PC-3 (cell line): ENCODE measurements around the gene SLC38A3. TPM values are rescaled to one million over a fixed set of nuclear protein-coding genes. Genes with fewer than 3 reads are reported as not detected.

Source experiments
- ATAC-seq: fragments of 200-7000 bp; cut with Tn5 transposase; 2 replicates; pipeline ENCODE4 v1.9.1; 2020; ENCODE audit warnings: mild to moderate bottlenecking, moderate library complexity
- BruUV-seq: library from RNA; stranded (reverse); fragments of 400-500 nt; replicated peaks from 2 replicates; lab custom pipeline; 2021; lab: Mats Ljungman, UMichigan
- CTCF ChIA-PET: fragments of 300-600 bp; sonication (Branson Sonifier 250); formaldehyde crosslinking; loops from one replicate; lab custom pipeline; 2022; ENCODE audit warnings: antibody characterized with exemption; lab: Charles Lee
- POLR2A ChIA-PET: fragments of 300-600 bp; sonication (Branson Sonifier 250); formaldehyde crosslinking; loops from one replicate; lab custom pipeline; 2022; ENCODE audit warnings: antibody characterized with exemption; ENCODE audit not compliant: unreplicated experiment; lab: Charles Lee
- DNase-seq: peaks from one replicate; pipeline ENCODE4 v3.0.0-alpha.2; 2015
- H2AFZ ChIP-seq: fragments of 300-600 bp; sonication (generic); 2 replicates; pipeline ENCODE4 v1.6.0; 2016; ENCODE audit warnings: antibody characterized with exemption, low read length
- H3F3A ChIP-seq: fragments of 300-600 bp; sonication (generic); one replicate; pipeline ENCODE4 v1.6.0; 2017; ENCODE audit warnings: antibody characterized with exemption, low read length, control low read depth, mild to moderate bottlenecking; ENCODE audit not compliant: unreplicated experiment
- H3K27ac ChIP-seq: fragments of 300-600 bp; sonication (generic); 2 replicates; pipeline ENCODE4 v1.5.1; 2016; ENCODE audit warnings: mild to moderate bottlenecking, low read length
- H3K27me3 ChIP-seq: fragments of 300-600 bp; sonication (generic); 2 replicates; pipeline ENCODE4 v1.6.1; 2016; ENCODE audit warnings: low read length, mixed read lengths
- H3K36me3 ChIP-seq: fragments of 300-600 bp; sonication (generic); 2 replicates; pipeline ENCODE4 v1.6.1; 2016; ENCODE audit warnings: low read depth, mixed run types, low read length, mixed read lengths
- H3K4me1 ChIP-seq: fragments of 300-600 bp; sonication (generic); 2 replicates; pipeline ENCODE4 v1.5.1; 2016; ENCODE audit warnings: low read length; ENCODE audit not compliant: insufficient read depth
- H3K4me2 ChIP-seq: fragments of 300-600 bp; sonication (generic); 2 replicates; pipeline ENCODE4 v1.6.0; 2016; ENCODE audit warnings: low read length
- H3K4me3 ChIP-seq: fragments of 300-600 bp; sonication (generic); 2 replicates; pipeline ENCODE4 v1.5.1; 2016; ENCODE audit warnings: mild to moderate bottlenecking, low read length, mixed read lengths
- H3K79me2 ChIP-seq: fragments of 300-600 bp; sonication (generic); 2 replicates; pipeline ENCODE4 v1.6.1; 2017; ENCODE audit warnings: low read length, mixed read lengths
- H3K9ac ChIP-seq: fragments of 300-600 bp; sonication (generic); 2 replicates; pipeline ENCODE4 v1.6.0; 2016; ENCODE audit warnings: mild to moderate bottlenecking, low read length
- H3K9me2 ChIP-seq: fragments of 300-600 bp; sonication (generic); replicated peaks from 2 replicates; pipeline ENCODE4 v1.6.1; 2016; ENCODE audit warnings: mixed run types, low read length, mixed read lengths
- H3K9me3 ChIP-seq: fragments of 300-600 bp; sonication (generic); 2 replicates; pipeline ENCODE4 v1.6.1; 2016; ENCODE audit warnings: low read length, mixed read lengths
- H4K20me1 ChIP-seq: fragments of 300-600 bp; sonication (generic); 2 replicates; pipeline ENCODE4 v1.6.1; 2016; ENCODE audit warnings: low read length, mixed read lengths
- CTCF ChIP-seq: fragments of 300-600 bp; sonication (generic); conservative IDR thresholded peaks from 2 replicates; pipeline ENCODE4 v1.5.1; 2017; ENCODE audit warnings: antibody characterized with exemption, low read depth, mild to moderate bottlenecking, low read length
- EZH2 ChIP-seq: fragments of 300-600 bp; sonication (generic); IDR thresholded peaks from one replicate; pipeline ENCODE4 v1.6.1; 2017; ENCODE audit warnings: antibody characterized with exemption, mild to moderate bottlenecking, low read length; ENCODE audit not compliant: unreplicated experiment
- EZH2phosphoT487 ChIP-seq: fragments of 300-600 bp; sonication (generic); IDR thresholded peaks from 2 replicates; pipeline ENCODE4 v1.6.1; 2018; ENCODE audit warnings: mild to moderate bottlenecking, antibody characterized with exemption, low read length, borderline replicate concordance
- intact Hi-C: fragments of 100-400 bp; cut with micrococcal nuclease; formaldehyde crosslinking; loops from 2 replicates; pipeline ENCODE4 v1.9.0; 2023
- total RNA-seq: library from RNA; depleted of rRNA; stranded (reverse); fragments of >200 nt; gene quantifications from 2 replicates; pipeline ENCODE4 v1.2.3, GENCODE V29; 2014

The SLC38A3 gene
- total RNA-seq, 1 experiment from 2014 or later = 3.3 TPM

- DNase-seq = peak; percentile 85
- no peaks in the 10 kb centered on the region for H3F3A ChIP-seq
- H4K20me1 ChIP-seq = no peaks in the 10 kb centered on the region
- no peak overlapping the region for H3K27ac ChIP-seq
- peak; percentile 20 for ATAC-seq
- TF ChIP-seq CTCF (peak; percentile 96), EZH2phosphoT487 (no peak), EZH2 (no peak)
- 0 out of 2 replicates have a peak overlapping the region, but pooled peaks have one; percentile 3 for H2AFZ ChIP-seq
- POLR2A ChIA-PET = no interaction called here
- CTCF ChIA-PET = interaction anchor here (0.7 to 1.5 kb wide), 4 partner anchors 29 to 67 kb away, joined by 3 read pairs; no protein-coding TSS in a partner anchor
- no peaks in the 10 kb centered on the region for H3K79me2 ChIP-seq
- no peak overlapping the region for H3K4me3 ChIP-seq
- H3K4me2 ChIP-seq = no peak overlapping the region
- intact Hi-C loops = loop anchor here (1.0 kb wide), 2 partner anchors 34 to 81 kb away; no protein-coding TSS in a partner anchor
- no TSS peak for BruUV-seq
- no peaks in the 10 kb centered on the region; the same call in 1 of the 2 replicates for H3K4me1 ChIP-seq
- no peaks in the 10 kb centered on the region for H3K9me3 ChIP-seq
- no peaks in the 10 kb centered on the region for H3K27me3 ChIP-seq
- no peaks in the 10 kb centered on the region for H3K36me3 ChIP-seq
- H3K9me2 ChIP-seq = no peaks in the 10 kb centered on the region
- no peak overlapping the region for H3K9ac ChIP-seq
These were observed 12.4 kb upstream of the SLC38A3 start for GRCh38 chr3:50192689-50193141.

- Histone ChIP-seq H3K4me2 (no peak overlapping the region), H3K27ac (no peak overlapping the region), H3F3A (no peaks in the 10 kb centered on the region), H3K27me3 (no peaks in the 10 kb centered on the region), H3K9ac (no peak overlapping the region), H2AFZ (0 out of 2 replicates have a peak overlapping the region, but pooled peaks have one; percentile 3), H3K36me3 (no peaks in the 10 kb centered on the region), H4K20me1 (no peaks in the 10 kb centered on the region), H3K79me2 (no peaks in the 10 kb centered on the region), H3K4me3 (no peak overlapping the region), H3K9me3 (no peaks in the 10 kb centered on the region), H3K9me2 (no peaks in the 10 kb centered on the region), H3K4me1 (no peaks in the 10 kb centered on the region; the same call in 1 of the 2 replicates)
- ATAC-seq = no peak
- no TSS peak for BruUV-seq
- ChIA-PET CTCF (interaction anchor here (3.4 kb wide), 1 partner anchor 33 kb away, joined by 22 read pairs; no protein-coding TSS in a partner anchor), POLR2A (no interaction called here)
- DNase-seq = no peak
- TF ChIP-seq CTCF (no peak), EZH2phosphoT487 (no peak), EZH2 (no peak)
- intact Hi-C loops = no loop called here
These were observed 11.8 kb upstream of the SLC38A3 start for GRCh38 chr3:50193286-50193685.

DNA sequence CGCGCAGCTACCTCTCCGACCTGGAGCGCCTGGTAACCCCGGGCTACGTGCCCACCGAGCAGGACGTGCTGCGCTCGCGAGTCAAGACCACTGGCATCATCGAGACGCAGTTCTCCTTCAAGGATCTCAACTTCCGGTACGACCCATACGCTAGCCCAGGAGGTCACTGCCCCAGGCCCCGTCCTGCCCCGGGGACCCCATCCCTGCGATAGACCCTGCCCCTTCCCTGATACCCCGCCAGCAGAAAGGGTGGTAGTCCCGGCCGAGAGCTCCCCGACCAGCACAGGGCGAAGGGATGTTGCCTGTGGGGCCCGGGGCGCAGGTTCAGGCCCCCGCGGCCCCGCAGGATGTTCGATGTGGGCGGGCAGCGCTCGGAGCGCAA is 11.3 kb upstream of the SLC38A3 start:
- ATAC-seq (no peak), DNase-seq (no peak)
- no peaks in the 10 kb centered on the region for H4K20me1 ChIP-seq
- H3K36me3 ChIP-seq = no peaks in the 10 kb centered on the region
- no peaks in the 10 kb centered on the region for H3K9me2 ChIP-seq
- H3K79me2 ChIP-seq = no peaks in the 10 kb centered on the region
- ChIA-PET CTCF (interaction anchor here (3.4 kb wide), 1 partner anchor 33 kb away, joined by 22 read pairs; no protein-coding TSS in a partner anchor), POLR2A (no interaction called here)
- H3K9me3 ChIP-seq = no peaks in the 10 kb centered on the region
- no peaks in the 10 kb centered on the region for H3F3A ChIP-seq
- no peaks in the 10 kb centered on the region; the same call in 1 of the 2 replicates for H3K4me1 ChIP-seq
- no peak overlapping the region for H3K27ac ChIP-seq
- no peaks in the 10 kb centered on the region for H3K27me3 ChIP-seq
- TF ChIP-seq CTCF (no peak), EZH2 (no peak), EZH2phosphoT487 (no peak)
- no peak overlapping the region for H3K4me2 ChIP-seq
- intact Hi-C loops = no loop called here
- no peak overlapping the region for H2AFZ ChIP-seq
- no TSS peak for BruUV-seq
- H3K4me3 ChIP-seq = no peak overlapping the region
- no peak overlapping the region for H3K9ac ChIP-seq
